ENCODE measurements around the gene NCK2. TPM values are rescaled to one million over a fixed set of nuclear protein-coding genes. Genes with fewer than 3 reads are reported as not detected.

NCK2 gene
- polyA plus RNA-seq, 1 of the 3 experiments (the other 2 are of a cell fraction), result 42.8 TPM

DNA sequence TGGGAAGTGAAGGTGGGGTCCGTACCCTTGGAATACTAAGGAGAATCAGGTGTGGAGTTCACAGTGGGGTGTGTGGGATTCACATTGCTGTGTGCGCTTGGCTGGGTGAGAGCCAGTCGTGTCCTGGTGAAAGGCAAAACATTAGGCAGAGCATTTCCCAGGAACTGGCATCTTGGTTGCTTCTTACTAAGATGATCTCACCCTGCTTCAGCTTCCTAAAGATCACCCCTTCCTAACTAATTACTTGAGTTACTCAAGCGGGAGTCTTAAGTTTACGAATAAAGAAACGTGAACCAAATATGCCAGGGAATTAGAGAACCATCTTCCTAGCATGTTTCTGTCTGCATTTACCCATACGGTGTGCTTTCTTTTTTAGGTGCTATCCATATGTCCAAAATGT lies 122.9 kb downstream of the NCK2 start:
- Histone ChIP-seq H3K9ac (no peak overlapping the region), H3F3A (replicated peaks; ENCODE audit: insufficient read depth) (peaks cover 8% of the 10 kb centered on the region), H3K27ac (ENCODE audit: low read depth in 2 of 2, low read length in 1 of 2) (no peak overlapping the region), H4K20me1 (ENCODE audit: insufficient read depth) (peaks cover 47% of the 10 kb centered on the region), H3K4me3 (ENCODE audit: low read depth in 2 of 2, low read length in 1 of 2) (no peak overlapping the region), H3K4me1 (ENCODE audit: control insufficient read depth in 1 of 2, insufficient read depth in 2 of 2, low read depth in 1 of 2, low read length in 1 of 2) (peaks cover 18 to 37% of the 10 kb centered on the region in 2 experiments; a peak in 2 of 4 replicates), H3K9me3 (no peaks in the 10 kb centered on the region), H3K79me2 (ENCODE audit: insufficient read depth) (peaks cover 37% of the 10 kb centered on the region; the same call in 1 of the 2 replicates), H3K27me3 (ENCODE audit: insufficient read depth) (no peaks in the 10 kb centered on the region), H3K36me3 (replicated peaks in 1 of 2; ENCODE audit: control insufficient read depth in 1 of 2, insufficient read depth in 2 of 2, low read length in 1 of 2) (no peaks in the 10 kb centered on the region), H2AFZ (ENCODE audit: low read depth) (no peak overlapping the region), H3K4me2 (no peak overlapping the region), H3K9me2 (no peaks in the 10 kb centered on the region)
- DNase-seq, result no peak
- POLR2A ChIA-PET, result no interaction called here
- TF ChIP-seq TEAD4 (IDR thresholded peaks at IDR 0.05; ENCODE audit: borderline replicate concordance, insufficient read depth) (no peak), CHD2 (IDR thresholded peaks at IDR 0.05; ENCODE audit: low read length, partially characterized antibody) (no peak), FOXM1 (IDR thresholded peaks at IDR 0.05; ENCODE audit: low read depth) (no peak), MEF2A (IDR thresholded peaks at IDR 0.05; ENCODE audit: borderline replicate concordance, low read depth) (no peak), IRF3 (IDR thresholded peaks at IDR 0.05; ENCODE audit: low read depth, low read length) (no peak), RCOR1 (IDR thresholded peaks at IDR 0.05; ENCODE audit: low read length) (no peak), TCF12 (IDR thresholded peaks at IDR 0.05) (no peak), FOSL2 (IDR thresholded peaks at IDR 0.05; ENCODE audit: borderline replicate concordance, low read depth) (no peak)
- WGBS (ENCODE audit: low lambda C conversion rate), result 99% methylated on average over 7 of the region's 7 CpGs
- CTCF ChIA-PET, result interaction anchor here (0.9 kb wide), 1 partner anchor 19 kb away, joined by 3 read pairs; no protein-coding TSS in a partner anchor

GRCh38 chr2:105868060-105868459 lies 123.3 kb downstream of the NCK2 start:
- Histone ChIP-seq H3K4me1 (ENCODE audit: control insufficient read depth in 1 of 2, insufficient read depth in 2 of 2, low read depth in 1 of 2, low read length in 1 of 2) (peaks cover 18 to 37% of the 10 kb centered on the region in 2 experiments; a peak in 2 of 4 replicates), H3K9ac (no peak overlapping the region), H3K4me2 (no peak overlapping the region), H4K20me1 (ENCODE audit: insufficient read depth) (peaks cover 47% of the 10 kb centered on the region), H3K79me2 (ENCODE audit: insufficient read depth) (peaks cover 35% of the 10 kb centered on the region; the same call in 1 of the 2 replicates), H3K36me3 (replicated peaks in 1 of 2; ENCODE audit: control insufficient read depth in 1 of 2, insufficient read depth in 2 of 2, low read length in 1 of 2) (no peaks in the 10 kb centered on the region), H3K9me2 (no peaks in the 10 kb centered on the region), H2AFZ (ENCODE audit: low read depth) (no peak overlapping the region), H3K27me3 (ENCODE audit: insufficient read depth) (no peaks in the 10 kb centered on the region), H3K27ac (ENCODE audit: low read depth in 2 of 2, low read length in 1 of 2) (no peak overlapping the region), H3K4me3 (ENCODE audit: low read depth in 2 of 2, low read length in 1 of 2) (no peak overlapping the region), H3K9me3 (no peaks in the 10 kb centered on the region), H3F3A (replicated peaks; ENCODE audit: insufficient read depth) (peaks cover 8% of the 10 kb centered on the region)
- POLR2A ChIA-PET, result no interaction called here
- no peak for TF ChIP-seq REST (IDR thresholded peaks at IDR 0.05; ENCODE audit: low read depth, low read length)
- no peak for DNase-seq
- CTCF ChIA-PET, result no interaction called here
- WGBS (ENCODE audit: low lambda C conversion rate), result 98% methylated on average over 6 of the region's 6 CpGs

All from SK-N-SH (cell line).